Measurements from ENCODE around the gene PGA3. TPM values are rescaled to one million over a fixed set of nuclear protein-coding genes. Genes with fewer than 3 reads are reported as not detected.
A peak's percentile ranks its signal among the peaks of the same experiment; 100 is the strongest.

PGA3 gene
- total RNA-seq, 1 donor from 2014 or later: not detected

DNA sequence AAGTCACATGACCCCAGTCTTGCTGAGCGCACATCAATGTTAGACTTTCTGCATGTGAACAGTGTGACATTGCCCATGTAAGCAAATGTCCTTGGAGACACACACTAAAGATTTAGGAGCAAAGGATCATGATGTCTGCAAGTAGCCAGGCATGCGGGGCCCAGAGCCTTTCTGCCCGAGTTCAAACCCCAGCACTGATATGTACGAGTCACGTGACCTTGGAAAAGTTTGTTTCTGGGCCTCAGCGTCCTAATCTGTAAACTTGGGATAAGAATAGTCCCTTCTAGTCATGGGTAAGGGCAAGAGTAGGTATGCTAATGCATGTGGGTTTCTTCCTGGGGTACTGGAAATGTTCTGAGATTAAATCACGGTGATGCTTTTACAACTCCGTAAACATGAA is 16.8 kb upstream of the PGA3 start:
- peaks cover 4% of the 10 kb centered on the region for H3K4me1 Mint-ChIP-seq

DNA sequence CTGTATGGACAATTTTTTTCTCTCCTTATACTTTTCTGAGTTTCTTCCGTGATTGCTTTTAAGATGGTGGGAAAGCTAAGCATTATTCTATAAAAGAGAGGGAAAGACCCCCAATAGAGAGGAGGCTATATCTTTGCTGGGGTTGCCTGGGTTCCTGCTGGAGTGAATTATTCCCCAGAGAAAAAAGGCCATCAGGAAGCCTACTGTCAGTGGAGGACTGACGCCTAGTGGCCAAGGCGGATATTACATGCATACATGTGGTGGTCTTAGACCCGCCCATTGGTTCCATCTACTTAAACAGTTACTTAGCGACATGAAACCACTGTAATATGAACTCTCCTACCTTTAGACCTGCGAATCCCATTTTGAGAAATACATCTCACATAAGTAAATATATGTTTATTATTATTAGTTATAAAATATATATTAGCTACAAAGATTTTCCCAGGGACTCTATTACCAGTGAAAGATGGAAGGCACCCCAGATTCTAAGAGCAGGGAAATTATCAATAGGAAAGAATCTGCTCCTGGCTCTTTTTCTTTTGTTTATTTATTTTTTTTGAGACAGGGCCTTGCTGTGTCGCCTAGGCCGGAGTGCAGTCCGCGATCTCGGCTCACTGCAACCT is 15.7 kb upstream of the PGA3 start:
- Mint-ChIP-seq H3K9me3 (no peaks in the 10 kb centered on the region), H3K4me1 (peaks cover 4% of the 10 kb centered on the region), H3K36me3 (ENCODE audit: low read depth) (no peaks in the 10 kb centered on the region), H3K4me3 (no peak overlapping the region), H3K27ac (ENCODE audit: unreplicated experiment) (no peak overlapping the region), H3K27me3 (ENCODE audit: low read depth) (no peaks in the 10 kb centered on the region)
- TF ChIP-seq, protein P1, sequence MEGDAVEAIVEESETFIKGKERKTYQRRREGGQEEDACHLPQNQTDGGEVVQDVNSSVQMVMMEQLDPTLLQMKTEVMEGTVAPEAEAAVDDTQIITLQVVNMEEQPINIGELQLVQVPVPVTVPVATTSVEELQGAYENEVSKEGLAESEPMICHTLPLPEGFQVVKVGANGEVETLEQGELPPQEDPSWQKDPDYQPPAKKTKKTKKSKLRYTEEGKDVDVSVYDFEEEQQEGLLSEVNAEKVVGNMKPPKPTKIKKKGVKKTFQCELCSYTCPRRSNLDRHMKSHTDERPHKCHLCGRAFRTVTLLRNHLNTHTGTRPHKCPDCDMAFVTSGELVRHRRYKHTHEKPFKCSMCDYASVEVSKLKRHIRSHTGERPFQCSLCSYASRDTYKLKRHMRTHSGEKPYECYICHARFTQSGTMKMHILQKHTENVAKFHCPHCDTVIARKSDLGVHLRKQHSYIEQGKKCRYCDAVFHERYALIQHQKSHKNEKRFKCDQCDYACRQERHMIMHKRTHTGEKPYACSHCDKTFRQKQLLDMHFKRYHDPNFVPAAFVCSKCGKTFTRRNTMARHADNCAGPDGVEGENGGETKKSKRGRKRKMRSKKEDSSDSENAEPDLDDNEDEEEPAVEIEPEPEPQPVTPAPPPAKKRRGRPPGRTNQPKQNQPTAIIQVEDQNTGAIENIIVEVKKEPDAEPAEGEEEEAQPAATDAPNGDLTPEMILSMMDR (conservative IDR thresholded peaks at IDR 0.05): peak; percentile 96
- peak; percentile 93 for DNase-seq (ENCODE audit: low read depth, low spot score)

More for the DNA sequence above, 16.8 kb upstream of the PGA3 start:
- Mint-ChIP-seq H3K9me3 (no peaks in the 10 kb centered on the region), H3K4me3 (no peak overlapping the region), H3K27ac (ENCODE audit: unreplicated experiment) (no peak overlapping the region), H3K36me3 (ENCODE audit: low read depth) (no peaks in the 10 kb centered on the region), H3K27me3 (ENCODE audit: low read depth) (no peaks in the 10 kb centered on the region)
- TF ChIP-seq, protein P1 (conservative IDR thresholded peaks at IDR 0.05): no peak
- no peak for DNase-seq (ENCODE audit: low read depth, low spot score)

DNA sequence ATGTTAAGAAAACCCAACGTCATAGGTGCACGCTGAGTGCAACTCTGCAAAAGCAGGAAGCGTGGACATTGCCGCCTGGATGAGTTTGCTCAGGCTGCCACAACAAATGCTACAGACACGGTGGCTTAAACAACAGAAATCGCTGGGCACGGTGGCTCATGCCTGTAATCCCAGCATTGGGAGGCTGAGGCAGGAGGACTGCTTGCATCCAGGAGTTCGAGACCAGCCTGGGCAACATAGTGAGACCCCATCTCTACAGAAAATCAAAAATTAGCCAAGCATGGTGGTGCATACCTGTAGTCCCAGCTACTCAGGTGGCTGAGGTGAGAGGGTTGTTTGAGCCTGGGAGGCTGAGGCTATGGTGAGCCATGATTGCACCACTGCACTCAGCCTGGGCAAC is 13.4 kb upstream of the PGA3 start:
- no peak for DNase-seq (ENCODE audit: low read depth, low spot score)
- TF ChIP-seq, protein P1 (conservative IDR thresholded peaks at IDR 0.05): no peak
- Mint-ChIP-seq H3K9me3 (no peaks in the 10 kb centered on the region), H3K4me1 (peaks cover 4% of the 10 kb centered on the region), H3K4me3 (no peak overlapping the region), H3K36me3 (ENCODE audit: low read depth) (no peaks in the 10 kb centered on the region), H3K27me3 (ENCODE audit: low read depth) (no peaks in the 10 kb centered on the region), H3K27ac (ENCODE audit: unreplicated experiment) (no peak overlapping the region)

DNA sequence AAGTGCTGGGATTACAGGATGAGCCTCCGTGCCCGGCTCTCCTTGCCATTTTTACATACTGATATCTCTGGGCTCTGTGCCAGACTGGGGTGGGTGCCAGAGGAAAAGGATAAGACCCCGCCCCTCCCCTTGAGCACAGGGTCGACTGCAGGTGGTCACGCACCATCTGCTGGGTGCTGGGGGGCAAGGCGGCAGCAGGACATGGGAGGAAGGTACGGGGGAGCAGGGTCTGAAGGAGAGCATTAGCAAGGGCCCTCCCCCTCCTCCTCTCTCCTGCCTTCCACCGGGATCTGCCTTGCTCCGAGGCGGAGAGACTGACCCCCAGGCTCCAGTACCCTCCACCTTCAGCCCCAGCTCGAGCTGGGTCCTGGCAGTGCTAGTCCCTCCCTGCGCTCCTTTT is 9.7 kb upstream of the PGA3 start:
- TF ChIP-seq, protein P1 (conservative IDR thresholded peaks at IDR 0.05): no peak
- no peak overlapping the region for H3K4me3 Mint-ChIP-seq
- no peaks in the 10 kb centered on the region for H3K9me3 Mint-ChIP-seq

DNA sequence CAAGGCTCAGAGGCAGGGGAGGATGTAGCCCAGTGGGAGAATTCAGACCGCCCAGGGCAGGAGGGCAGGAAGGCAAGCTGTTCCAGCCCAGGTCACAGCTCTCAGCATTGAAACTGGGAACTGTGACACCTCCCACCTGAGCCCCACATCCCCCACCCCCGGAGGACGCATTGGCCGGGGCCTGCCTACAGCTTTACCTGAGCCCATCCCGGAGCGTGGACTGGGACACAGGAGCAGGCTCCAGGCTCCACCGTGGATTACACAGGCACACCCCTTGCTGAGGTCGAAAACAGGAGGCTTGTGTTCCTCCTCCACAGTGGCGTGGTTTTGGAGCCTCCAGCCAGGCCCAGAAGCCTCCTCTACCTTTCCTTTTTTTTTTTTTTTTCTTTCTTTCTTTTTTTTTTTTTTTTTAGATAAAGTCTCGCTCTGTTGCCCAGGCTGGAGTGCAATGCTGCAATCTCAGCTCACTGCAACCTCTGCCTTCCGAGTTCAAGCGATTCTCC is 9.1 kb upstream of the PGA3 start:
- no peak for DNase-seq (ENCODE audit: low read depth, low spot score)
- Mint-ChIP-seq H3K27ac (ENCODE audit: unreplicated experiment) (no peak overlapping the region), H3K4me3 (no peak overlapping the region), H3K36me3 (ENCODE audit: low read depth) (no peaks in the 10 kb centered on the region), H3K4me1 (no peaks in the 10 kb centered on the region), H3K27me3 (ENCODE audit: low read depth) (peaks cover 4% of the 10 kb centered on the region), H3K9me3 (no peaks in the 10 kb centered on the region)
- TF ChIP-seq, protein P1 (conservative IDR thresholded peaks at IDR 0.05): no peak

More for the DNA sequence above, 9.7 kb upstream of the PGA3 start:
- H3K27ac Mint-ChIP-seq (ENCODE audit: unreplicated experiment): no peak overlapping the region
- no peaks in the 10 kb centered on the region for H3K4me1 Mint-ChIP-seq
- DNase-seq (ENCODE audit: low read depth, low spot score): no peak
- H3K36me3 Mint-ChIP-seq (ENCODE audit: low read depth): no peaks in the 10 kb centered on the region
- H3K27me3 Mint-ChIP-seq (ENCODE audit: low read depth): peaks cover 4% of the 10 kb centered on the region

All from neural crest cell (in vitro differentiated cells).